HepG2 (cell line): ENCODE data around the gene ARPIN. TPM values are rescaled to one million over a fixed set of nuclear protein-coding genes. Genes with fewer than 3 reads are reported as not detected.
A peak's percentile ranks its signal among the peaks of the same experiment; 100 is the strongest.

Source experiments
- GABPB1 ChIP-seq: IDR thresholded peaks from 2 replicates; pipeline ENCODE4 v1.6.1; 2016; ENCODE audit warnings: mild to moderate bottlenecking, missing genetic modification reagents, moderate library complexity, missing compliant biosample characterization
- NFAT5 ChIP-seq: sonication (generic); formaldehyde crosslinking; IDR thresholded peaks from 2 replicates; pipeline ENCODE4 v1.4.0; 2020; ENCODE audit warnings: missing genetic modification reagents
- RFX3 ChIP-seq: IDR thresholded peaks from 2 replicates; pipeline ENCODE4 v1.6.1; 2016; ENCODE audit warnings: missing biosample characterization, missing genetic modification reagents
- THYN1 ChIP-seq: sonication (generic); formaldehyde crosslinking; IDR thresholded peaks from 2 replicates; pipeline ENCODE4 v1.8.1; 2023; ENCODE audit warnings: low read depth, mild to moderate bottlenecking, moderate library complexity, missing genetic modification reagents, borderline replicate concordance
- ZBTB10 ChIP-seq: sonication (generic); formaldehyde crosslinking; IDR thresholded peaks from 2 replicates; pipeline ENCODE4 v1.4.0; 2020; ENCODE audit warnings: missing genetic modification reagents, borderline replicate concordance
- ZBTB4 ChIP-seq: sonication (generic); formaldehyde crosslinking; IDR thresholded peaks from 2 replicates; pipeline ENCODE4 v1.4.0; 2020; ENCODE audit warnings: missing genetic modification reagents, mild to moderate bottlenecking, borderline replicate concordance
- ZFP1 ChIP-seq: IDR thresholded peaks from 2 replicates; pipeline ENCODE4 v1.6.1; 2016
- ZNF274 ChIP-seq: sonication (generic); formaldehyde crosslinking; IDR thresholded peaks from 2 replicates; pipeline ENCODE4 v1.5.1; 2020; ENCODE audit warnings: mild to moderate bottlenecking, missing genetic modification reagents
- ZNF383 ChIP-seq: sonication (generic); formaldehyde crosslinking; IDR thresholded peaks from 2 replicates; pipeline ENCODE4 v1.4.0; 2020; ENCODE audit warnings: missing genetic modification reagents, mild to moderate bottlenecking, borderline replicate concordance
- ZNF496 ChIP-seq: sonication (generic); formaldehyde crosslinking; IDR thresholded peaks from 2 replicates; pipeline ENCODE4 v1.8.1; 2023; ENCODE audit warnings: mild to moderate bottlenecking, moderate library complexity, missing genetic modification reagents; ENCODE audit not compliant: insufficient replicate concordance
- ZNF543 ChIP-seq: sonication (generic); formaldehyde crosslinking; IDR thresholded peaks from 2 replicates; pipeline ENCODE4 v1.4.0; 2020; ENCODE audit warnings: mild to moderate bottlenecking, missing genetic modification reagents
- ZNF660 ChIP-seq: sonication (generic); formaldehyde crosslinking; IDR thresholded peaks from 2 replicates; pipeline ENCODE4 v1.5.1; 2020; ENCODE audit warnings: mild to moderate bottlenecking, low read depth, missing genetic modification reagents, borderline replicate concordance
- ZNF672 ChIP-seq: sonication (generic); formaldehyde crosslinking; IDR thresholded peaks from 2 replicates; pipeline ENCODE4 v1.8.1; 2022; ENCODE audit warnings: missing genetic modification reagents
- ZNF761 ChIP-seq: sonication (generic); formaldehyde crosslinking; conservative IDR thresholded peaks from 2 replicates; pipeline ENCODE4 v1.4.0; 2020; ENCODE audit warnings: mild to moderate bottlenecking, missing genetic modification reagents
- ZNF841 ChIP-seq: sonication (generic); formaldehyde crosslinking; IDR thresholded peaks from 2 replicates; pipeline ENCODE4 v1.8.1; 2023; ENCODE audit warnings: missing genetic modification reagents, borderline replicate concordance
- polyA plus RNA-seq, 8 experiments: library from polyadenylated mRNA; depleted of rRNA in 3 of 8; stranded (reverse) in 7 of 8; unstranded in 1 of 8; fragments of >200 nt; fragmentation: Illumina TruSeq in 4 of 8; extraction: Trizol in 4 of 8; gene quantifications; 2 replicates each; pipeline versions ENCODE4 v1.2.1 to v1.2.3, GENCODE V29; 2011 to 2016; ENCODE audit warnings: low read depth in 4 of 8, missing spikeins in 1 of 8, mixed read lengths in 1 of 8; ENCODE audit not compliant: insufficient read depth in 1 of 8
- total RNA-seq, 5 experiments: library from RNA; depleted of rRNA; stranded (reverse); fragments of >200 nt; fragmentation: Illumina TruSeq; extraction: Trizol; gene quantifications; 2 replicates each; pipeline ENCODE4 v1.2.3, GENCODE V29; 2016; ENCODE audit warnings: low read depth in 1 of 5

ARPIN gene
- total and polyA plus RNA-seq, 2 of the 13 experiments (the other 11 are each of a cell fraction or from before 2014, with no cell fraction given): 2.8 to 5.0 TPM

- peak; percentile 100 for TF ChIP-seq GABPB1 (CRISPR knock-in tag)
- TF ChIP-seq ZNF383: no peak
- TF ChIP-seq NFAT5 (CRISPR knock-in tag): 0 out of 2 replicates have a peak, but pooled peaks have one; percentile 31
- TF ChIP-seq ZNF543 (CRISPR knock-in tag): peak; percentile 66; the same call in 1 of the 2 replicates
- peak; percentile 95 for TF ChIP-seq ZBTB4
- TF ChIP-seq ZBTB10: no peak; the same call in 1 of the 2 replicates
- TF ChIP-seq ZNF660 (CRISPR knock-in tag): no peak; the same call in 1 of the 2 replicates
- no peak for TF ChIP-seq RFX3 (CRISPR knock-in tag)
- TF ChIP-seq ZFP1: 0 out of 2 replicates have a peak, but pooled peaks have one; percentile 65
- no peak; the same call in 1 of the 2 replicates for TF ChIP-seq ZNF761
- no peak for TF ChIP-seq ZNF841 (CRISPR knock-in tag)
- TF ChIP-seq ZNF672 (CRISPR knock-in tag): no peak; the same call in 1 of the 2 replicates
- peak; percentile 57; the same call in 1 of the 2 replicates for TF ChIP-seq THYN1 (CRISPR knock-in tag)
- peak; percentile 81; the same call in 1 of the 2 replicates for TF ChIP-seq ZNF274 (CRISPR knock-in tag)
- TF ChIP-seq ZNF496 (CRISPR knock-in tag): no peak
These were observed 18.9 kb downstream of the ARPIN start, which contains the start of gene AP3S2 (continued) for GRCh38 chr15:89893696-89894447.
